ENCODE data around the gene FAM181B. TPM values are rescaled to one million over a fixed set of nuclear protein-coding genes. Genes with fewer than 3 reads are reported as not detected.

Gene FAM181B
- total and polyA plus RNA-seq, 3 experiments from 2014 or later = not detected

DNA sequence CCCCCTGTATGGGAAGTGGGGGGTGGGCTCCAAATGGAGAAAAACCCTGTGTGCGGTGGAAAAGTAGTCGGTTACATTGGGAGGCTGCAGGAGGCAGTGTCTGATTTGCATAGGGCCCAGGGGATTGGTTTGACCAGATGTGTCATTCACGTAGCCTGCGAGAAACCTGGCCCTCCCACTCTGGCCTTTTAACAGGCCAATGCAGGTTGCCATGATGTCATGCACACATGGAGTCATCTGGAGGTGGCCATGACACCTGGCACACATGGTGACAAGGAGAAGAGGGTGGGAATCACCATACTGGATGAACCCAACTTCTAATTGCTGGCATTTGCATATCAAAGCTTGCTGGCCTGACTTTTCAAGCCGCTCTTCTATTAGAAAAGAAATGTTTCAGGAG, 50.6 kb downstream of the FAM181B start:
- Mint-ChIP-seq H3K4me3 (no peak overlapping the region), H3K4me1 (peaks cover 0 to 6% (median 0%) of the 10 kb centered on the region in 3 donors), H3K36me3 (no peaks in the 10 kb centered on the region), H3K27me3 (peaks cover 11 to 31% of the 10 kb centered on the region in 2 donors), H3K9me3 (peaks cover 0 to 10% (median 8%) of the 10 kb centered on the region in 5 donors), H3K27ac (no peak overlapping the region)
- CTCF ChIA-PET = no interaction called here
- Histone ChIP-seq H3K27ac (ENCODE audit: low read depth, low read length) (no peak overlapping the region), H3K27me3 (ENCODE audit: insufficient read depth, low read length, poor library complexity, severe bottlenecking) (no peaks in the 10 kb centered on the region), H3K9me3 (ENCODE audit: low read length) (no peaks in the 10 kb centered on the region), H3K36me3 (ENCODE audit: insufficient read depth, low read length) (no peaks in the 10 kb centered on the region), H3K4me3 (ENCODE audit: low read length) (no peak overlapping the region), H3K4me1 (ENCODE audit: insufficient read depth, low read length) (no peaks in the 10 kb centered on the region)
- POLR2A ChIA-PET = no interaction called here
- no peak for DNase-seq

DNA sequence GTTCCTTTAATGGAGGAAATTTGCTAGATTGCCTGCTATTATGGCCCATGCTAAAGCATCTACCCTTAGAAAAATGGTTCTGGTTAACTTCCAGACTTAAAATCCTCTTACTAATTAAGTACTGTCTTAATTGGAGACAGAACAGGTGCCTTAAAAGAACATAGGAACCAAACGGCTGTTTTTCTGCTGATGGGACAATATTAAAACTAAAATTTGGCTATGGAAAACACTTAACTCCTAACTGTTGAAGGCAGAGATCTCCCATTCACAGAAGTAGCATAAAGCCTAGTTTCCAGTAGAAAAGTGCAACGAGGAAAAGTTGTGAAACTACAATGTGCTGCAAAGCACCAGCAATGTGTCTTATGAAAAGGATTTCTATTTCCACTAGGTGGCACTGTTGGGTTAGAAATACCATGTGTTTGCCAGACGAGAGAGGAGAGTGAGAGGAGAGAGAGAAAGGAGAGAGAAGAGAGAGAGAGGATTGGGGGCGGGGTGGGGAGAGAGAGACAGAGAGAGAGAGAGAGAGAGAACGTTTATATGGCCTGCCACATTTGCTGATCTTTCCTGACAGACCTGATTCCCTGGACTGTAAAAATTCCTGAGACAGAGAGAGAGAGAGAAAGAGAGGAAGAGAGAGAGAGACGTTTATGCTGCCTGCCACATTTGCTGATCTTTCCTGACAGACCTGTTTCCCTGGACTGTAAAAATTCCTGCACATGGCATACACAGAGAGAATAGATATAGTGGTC, 51.5 kb downstream of the FAM181B start:
- no peaks in the 10 kb centered on the region for H3K9me3 ChIP-seq (ENCODE audit: low read length)
- no peaks in the 10 kb centered on the region for H3K27me3 ChIP-seq (ENCODE audit: insufficient read depth, low read length, poor library complexity, severe bottlenecking)
- ChIA-PET POLR2A (no interaction called here), CTCF (no interaction called here)
- Mint-ChIP-seq H3K27ac (no peak overlapping the region), H3K4me1 (peaks cover 0 to 6% (median 0%) of the 10 kb centered on the region in 3 donors), H3K36me3 (no peaks in the 10 kb centered on the region), H3K4me3 (no peak overlapping the region), H3K9me3 (peaks cover 0 to 10% (median 8%) of the 10 kb centered on the region in 5 donors), H3K27me3 (peaks cover 8 to 28% of the 10 kb centered on the region in 2 donors)
- no peak overlapping the region for H3K4me3 ChIP-seq (ENCODE audit: low read length)
- DNase-seq = peak in 2 of 5 donors; percentile 7 to 32
- H3K4me1 ChIP-seq (ENCODE audit: insufficient read depth, low read length) = no peaks in the 10 kb centered on the region
- no peak overlapping the region for H3K27ac ChIP-seq (ENCODE audit: low read depth, low read length)
- H3K36me3 ChIP-seq (ENCODE audit: insufficient read depth, low read length) = no peaks in the 10 kb centered on the region

GRCh38 chr11:82680252-82680651, 53.4 kb downstream of the FAM181B start:
- Mint-ChIP-seq H3K4me1 (peaks cover 0 to 6% (median 0%) of the 10 kb centered on the region in 3 donors), H3K27ac (no peak overlapping the region), H3K4me3 (no peak overlapping the region), H3K9me3 (peaks cover 0 to 10% (median 8%) of the 10 kb centered on the region in 5 donors), H3K27me3 (peaks cover 8 to 18% of the 10 kb centered on the region in 2 donors), H3K36me3 (no peaks in the 10 kb centered on the region)
- Histone ChIP-seq H3K4me3 (ENCODE audit: low read length) (no peak overlapping the region), H3K36me3 (ENCODE audit: insufficient read depth, low read length) (no peaks in the 10 kb centered on the region), H3K4me1 (ENCODE audit: insufficient read depth, low read length) (no peaks in the 10 kb centered on the region), H3K27ac (ENCODE audit: low read depth, low read length) (no peak overlapping the region), H3K9me3 (ENCODE audit: low read length) (no peaks in the 10 kb centered on the region), H3K27me3 (ENCODE audit: insufficient read depth, low read length, poor library complexity, severe bottlenecking) (no peaks in the 10 kb centered on the region)
- ChIA-PET POLR2A (no interaction called here), CTCF (no interaction called here)
- no peak for DNase-seq

Other genes starting within 250 kb of the FAM181B start
- gene PRCP, start 166.6 kb upstream of the FAM181B start, total RNA-seq = 10 to 100 TPM; 26.5 to 27.1 TPM
- gene PRCP, start 166.6 kb upstream of the FAM181B start, polyA plus RNA-seq = 37.1 TPM
- 10 to 100 TPM; 23.8 to 27.8 TPM for gene DDIAS, start 167.9 kb upstream of the FAM181B start, total RNA-seq
- gene DDIAS, start 167.9 kb upstream of the FAM181B start, polyA plus RNA-seq = 1.6 TPM